GM19468 (cell line): Measurements from ENCODE around the gene SLC16A10.

Experiments
- ATAC-seq: cut with Tn5 transposase; IDR thresholded peaks from one replicate; pipeline ENCODE4 v1.9.1; 2021; ENCODE audit warnings: mild to moderate bottlenecking, moderate library complexity, moderate number of reproducible peaks; ENCODE audit not compliant: unreplicated experiment; ENCODE audit errors: extremely low read depth

SLC16A10 gene

GRCh38 chr6:111277819-111278218, 190.5 kb downstream of the SLC16A10 start:
- ATAC-seq, result no peak

- ATAC-seq, result no peak
Observed at GRCh38 chr6:111278731-111279130, 191.4 kb downstream of the SLC16A10 start.

GRCh38 chr6:111280445-111280955, 193.2 kb downstream of the SLC16A10 start:
- ATAC-seq, result no peak
